ENCODE data around the gene DOCK10.

Gene DOCK10

DNA sequence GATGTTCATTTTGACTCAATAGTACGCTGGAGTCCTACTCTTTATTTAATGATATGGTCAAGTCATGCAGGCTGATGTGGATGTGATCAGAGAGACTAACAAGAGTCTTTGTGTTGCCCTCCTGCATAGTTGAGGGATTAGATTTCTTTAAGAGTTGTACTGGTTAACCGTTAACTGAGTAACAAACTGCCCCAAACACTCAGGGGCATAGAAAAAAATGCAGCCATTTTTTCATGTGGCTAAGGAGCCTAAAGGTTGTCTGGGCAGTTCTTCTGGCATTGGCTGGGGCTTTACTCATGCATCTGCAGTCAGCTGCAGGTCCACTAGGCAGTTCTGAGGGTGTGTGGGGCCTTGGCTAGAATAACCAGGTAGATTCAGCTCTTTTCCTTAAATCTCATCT lies 32.5 kb downstream of the DOCK10 start:
- no peak for DNase-seq

DNA sequence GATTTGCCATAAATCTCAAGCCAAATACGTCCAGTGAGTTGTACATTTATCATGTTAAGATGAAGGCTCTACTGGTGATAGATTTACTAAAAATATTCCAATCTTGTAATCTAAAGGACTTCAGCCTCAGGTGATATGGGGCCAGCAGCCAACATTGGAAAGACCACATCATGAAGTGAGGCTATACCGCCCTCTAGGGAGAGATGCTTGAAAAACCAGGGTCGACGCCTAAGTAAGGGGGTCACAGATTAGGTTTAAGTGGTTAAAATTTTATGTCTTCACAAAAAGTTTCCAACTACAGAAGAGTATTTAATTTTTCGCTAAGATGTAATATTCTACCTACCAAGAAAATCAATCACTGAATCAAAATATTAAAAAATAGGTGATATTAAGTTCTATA lies 33.3 kb downstream of the DOCK10 start:
- DNase-seq: peak in 1 of 2 experiments; percentile 38

DNA sequence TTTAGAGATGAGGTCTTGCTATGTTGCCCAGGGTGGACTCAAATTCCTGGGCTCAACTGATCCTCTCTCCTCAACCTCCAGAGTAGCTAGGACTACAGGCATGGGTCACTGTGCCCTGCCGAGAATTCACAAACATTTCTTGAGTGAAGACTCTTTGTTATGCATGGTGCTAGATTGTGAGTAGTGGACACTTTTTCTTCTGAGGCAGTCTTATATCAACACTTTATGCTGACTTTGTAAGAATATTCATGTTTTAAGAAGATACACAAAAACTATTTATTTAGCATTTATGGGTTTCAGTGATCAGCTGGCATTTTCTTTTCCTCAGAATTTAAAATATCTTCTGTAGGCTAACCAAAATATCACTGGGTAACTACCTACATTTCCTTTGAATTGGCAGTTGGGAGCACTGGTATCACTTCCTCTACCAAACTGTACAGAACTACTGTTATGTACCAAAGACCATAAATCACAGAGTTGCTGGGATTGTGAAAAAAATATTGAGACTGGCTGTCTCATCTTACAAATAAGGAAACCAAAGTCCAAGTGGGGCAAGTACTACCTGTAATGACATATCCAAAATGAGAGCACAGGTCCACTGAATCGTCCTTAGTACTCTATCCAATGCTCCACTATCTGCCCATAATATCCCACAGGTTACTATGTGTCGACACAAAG lies 34.0 kb downstream of the DOCK10 start:
- DNase-seq: no peak

DNA sequence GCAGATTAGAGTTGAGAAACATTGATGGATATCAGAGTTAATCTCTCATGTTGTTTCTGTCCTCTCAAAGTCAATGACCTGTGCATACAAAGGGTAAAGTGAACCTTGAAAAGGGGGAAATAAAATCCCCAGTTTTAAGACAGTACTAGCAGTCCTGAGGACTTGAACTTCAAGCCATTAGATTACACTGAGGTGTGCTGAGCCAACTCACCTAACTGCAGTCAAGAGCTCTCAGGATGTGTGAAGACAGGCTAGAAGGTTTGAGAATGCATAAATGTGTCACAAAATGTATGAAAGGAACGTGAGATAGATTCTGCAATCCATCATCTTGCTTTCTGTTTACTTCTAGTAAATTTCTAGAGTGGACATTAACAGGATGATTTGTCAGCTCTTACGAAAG lies 35.5 kb downstream of the DOCK10 start:
- no peak for DNase-seq

DNA sequence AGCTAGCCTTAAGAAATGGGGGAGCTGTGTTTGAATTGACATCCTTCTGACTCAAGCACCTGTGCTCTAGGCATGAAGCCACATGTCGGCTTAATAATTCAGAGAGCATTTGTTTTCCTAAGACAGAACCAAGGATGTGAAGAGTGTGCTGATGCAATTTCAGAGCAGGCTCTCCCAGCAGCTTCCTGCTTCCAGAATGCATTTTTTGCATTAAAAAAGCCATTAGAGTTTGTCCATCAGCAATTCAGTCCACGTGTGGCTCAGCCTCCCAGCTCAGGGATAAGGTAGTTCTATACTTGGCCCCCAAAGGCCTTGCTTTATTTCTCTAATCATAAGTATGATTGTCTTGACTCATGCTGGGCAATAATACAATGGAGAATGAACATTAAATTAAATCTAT lies 37.7 kb downstream of the DOCK10 start:
- no peak for DNase-seq

DNA sequence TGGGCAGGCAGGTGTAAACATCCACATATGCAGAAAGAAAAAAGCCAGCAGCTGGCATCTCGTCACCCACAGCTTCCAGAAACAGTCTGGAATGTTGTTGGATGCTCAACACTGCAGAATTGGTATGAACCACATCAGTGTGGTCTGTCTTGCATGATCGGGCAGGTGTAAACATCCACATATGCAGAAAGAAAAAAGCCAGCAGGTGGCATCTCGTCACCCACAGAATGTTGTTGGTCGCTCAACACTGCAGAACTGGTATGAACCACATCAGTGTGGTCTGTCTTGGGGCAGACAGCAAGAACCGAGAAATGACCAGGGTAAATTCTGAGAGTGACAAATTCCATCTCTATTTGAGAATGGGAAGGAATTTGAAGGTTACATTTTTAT lies 39.6 kb downstream of the DOCK10 start:
- DNase-seq: peak in 1 of 2 experiments; percentile 27

DNA sequence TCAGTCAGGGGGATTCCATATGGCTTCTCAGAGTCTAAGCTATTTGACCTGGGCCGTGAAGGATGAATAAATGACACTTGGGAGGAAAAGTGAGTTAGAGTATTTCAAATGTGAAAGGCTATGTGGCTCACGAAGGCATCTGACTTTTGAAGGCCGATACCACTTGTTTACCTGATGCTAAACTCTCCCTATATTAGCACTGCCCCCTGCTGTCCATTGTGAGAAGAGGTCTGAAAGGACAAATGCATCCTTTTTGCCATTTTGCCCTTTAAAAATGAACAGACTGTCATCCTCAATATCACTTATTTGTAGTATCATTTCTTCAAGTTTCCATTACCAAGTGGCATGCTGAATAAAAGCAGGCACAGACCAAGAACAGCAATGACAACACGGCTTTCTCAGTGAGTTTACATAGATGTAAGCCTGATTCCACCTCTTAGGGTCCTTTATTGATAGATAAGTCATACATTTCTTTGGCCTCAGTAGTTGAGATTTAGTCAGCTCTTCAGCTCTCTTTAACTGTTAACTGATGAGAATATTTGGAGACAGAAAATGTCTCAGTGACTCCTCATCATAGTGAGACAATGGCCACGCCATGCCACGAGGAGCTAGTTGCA lies 40.1 kb downstream of the DOCK10 start:
- peak; percentile 54 to 66 for DNase-seq

DNA sequence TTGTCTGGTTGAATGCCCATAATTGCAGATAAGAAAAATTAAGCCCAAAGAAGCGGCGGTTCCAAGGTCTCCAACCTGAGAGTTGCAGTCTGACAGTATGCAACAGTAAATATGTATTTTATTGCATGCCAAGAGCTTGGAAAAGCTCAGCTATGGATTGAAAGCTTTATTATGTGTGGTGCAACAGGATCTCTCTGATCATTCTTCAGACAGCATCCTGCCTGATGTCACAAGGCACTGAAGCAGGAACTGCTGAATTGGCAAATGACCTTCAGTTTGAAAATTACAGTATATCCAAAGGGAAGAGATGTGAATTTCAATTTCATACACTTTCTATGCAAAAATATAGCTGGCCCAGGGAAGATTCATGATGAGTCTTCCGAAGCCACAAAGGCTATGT lies 42.5 kb downstream of the DOCK10 start:
- no peak for DNase-seq

DNA sequence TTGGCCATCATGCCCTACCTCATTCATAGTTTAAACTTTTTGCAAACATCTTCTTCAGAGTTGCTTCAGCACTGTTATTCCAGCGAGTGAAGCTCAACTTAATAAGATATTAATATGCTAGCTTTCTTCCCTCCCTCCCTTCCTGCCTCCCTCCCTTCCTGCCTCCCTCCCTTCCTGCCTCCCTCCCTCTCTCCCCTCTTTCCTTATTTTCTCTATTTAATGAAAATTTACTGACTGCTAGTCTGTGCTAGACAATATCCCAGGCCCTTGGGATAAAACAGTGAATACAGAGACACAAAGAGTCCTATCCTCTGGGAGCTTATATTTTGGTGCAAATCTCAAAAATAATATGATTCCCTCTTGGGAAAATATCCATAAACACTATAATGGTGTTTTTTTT lies 42.9 kb downstream of the DOCK10 start:
- DNase-seq: no peak

DNA sequence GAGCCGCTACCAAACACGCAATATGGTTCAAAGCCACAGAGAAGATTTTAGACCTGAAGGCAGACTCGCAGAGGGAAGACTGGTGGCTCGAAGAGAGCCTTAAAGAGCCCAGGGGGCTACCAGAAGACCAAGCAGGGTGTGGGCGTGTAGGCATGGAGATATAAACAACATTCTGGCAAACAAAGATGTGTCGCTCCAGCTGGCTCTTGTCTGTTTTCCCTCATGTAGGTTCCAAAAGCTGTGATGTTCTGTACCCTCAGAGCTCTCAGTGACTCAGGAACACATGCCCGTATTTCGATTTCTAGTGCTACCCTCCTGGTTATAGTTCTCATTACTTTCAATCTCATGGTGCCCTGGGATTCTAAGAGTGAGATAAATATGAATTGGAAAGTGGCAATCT lies 44.5 kb downstream of the DOCK10 start:
- DNase-seq: no peak

DNA sequence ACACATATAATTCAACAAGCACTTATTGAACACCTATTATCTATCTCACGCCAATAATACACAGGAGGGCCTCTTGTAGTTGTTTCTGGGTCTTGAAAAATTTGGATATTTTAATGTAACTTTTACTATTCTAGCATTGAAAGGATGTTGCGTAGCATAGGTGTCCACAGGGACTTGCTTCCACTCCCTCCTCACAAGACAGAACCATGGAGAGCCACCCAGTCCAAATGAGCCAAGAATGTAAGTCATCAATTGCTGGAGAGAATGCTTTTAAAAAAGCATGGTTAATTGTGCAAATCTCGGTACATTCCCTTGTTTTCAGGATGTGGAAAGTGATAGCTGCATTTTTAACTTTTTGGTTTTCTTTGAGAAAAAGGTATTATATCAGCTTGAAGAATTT lies 46.8 kb downstream of the DOCK10 start:
- DNase-seq: no peak

DNA sequence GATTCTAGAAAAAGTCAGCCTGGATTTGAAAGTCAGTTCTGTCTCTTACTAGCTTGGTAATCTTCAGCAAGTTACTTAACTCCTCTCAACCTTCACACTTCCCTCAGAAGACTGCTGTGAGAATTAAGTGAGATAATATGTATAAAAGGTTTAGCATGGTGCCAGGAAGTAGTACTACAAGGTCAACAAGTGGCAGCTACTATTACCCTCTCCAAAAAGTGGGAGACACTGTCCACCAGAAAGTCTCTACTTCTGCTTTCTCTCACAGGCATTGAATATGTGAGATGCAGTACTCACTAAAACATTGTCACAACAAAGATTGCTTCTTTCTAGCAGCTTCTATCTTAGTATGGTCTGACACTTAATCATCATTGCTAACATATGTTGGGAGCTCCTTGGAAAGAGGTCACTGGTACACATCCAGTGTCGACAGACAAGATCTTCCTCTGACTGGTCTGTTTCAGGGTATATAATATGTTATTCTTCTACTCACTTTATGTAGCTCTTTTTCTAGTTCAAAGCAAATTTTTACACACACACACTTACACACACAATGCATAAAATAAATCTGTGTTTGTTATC lies 47.9 kb downstream of the DOCK10 start:
- no peak for DNase-seq

DNA sequence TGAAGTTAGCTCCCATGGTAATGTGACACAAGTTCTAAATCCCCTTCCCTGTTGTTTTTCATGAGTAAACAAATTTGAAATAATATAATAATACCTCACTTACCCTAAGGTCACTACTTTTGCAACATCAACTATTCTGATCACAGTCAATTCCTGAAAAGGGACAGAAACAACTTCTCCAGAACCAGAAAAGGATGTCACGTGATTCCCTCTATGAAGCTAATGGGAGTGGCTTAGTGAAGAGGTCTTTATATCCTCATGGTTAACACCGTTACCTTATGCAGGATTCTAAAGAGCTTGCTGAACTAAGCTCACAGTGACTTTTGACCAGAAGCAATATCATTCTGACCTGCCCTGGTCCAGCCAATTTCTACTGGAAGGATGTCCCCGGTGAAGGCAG lies 51.6 kb downstream of the DOCK10 start:
- no peak for DNase-seq

DNA sequence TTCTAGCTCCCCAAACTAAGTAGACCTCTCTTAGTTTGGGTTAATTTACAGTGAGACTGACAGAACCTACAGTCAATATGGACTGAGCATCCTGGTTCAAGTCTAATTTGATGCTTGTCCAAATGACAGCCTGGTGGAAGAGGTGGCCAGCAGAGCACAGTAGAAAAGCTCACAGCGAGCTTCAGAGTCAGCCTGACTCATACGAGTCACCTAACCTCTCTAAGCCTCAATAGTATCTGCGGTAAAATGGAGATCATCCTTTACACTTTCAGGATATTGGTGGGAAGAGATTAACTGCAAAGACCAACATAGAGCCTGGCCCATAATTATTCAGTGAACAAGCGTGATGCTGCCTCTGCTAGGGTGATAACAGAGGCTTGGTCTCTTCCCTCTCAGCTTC lies 54.5 kb downstream of the DOCK10 start:
- DNase-seq: no peak

DNA sequence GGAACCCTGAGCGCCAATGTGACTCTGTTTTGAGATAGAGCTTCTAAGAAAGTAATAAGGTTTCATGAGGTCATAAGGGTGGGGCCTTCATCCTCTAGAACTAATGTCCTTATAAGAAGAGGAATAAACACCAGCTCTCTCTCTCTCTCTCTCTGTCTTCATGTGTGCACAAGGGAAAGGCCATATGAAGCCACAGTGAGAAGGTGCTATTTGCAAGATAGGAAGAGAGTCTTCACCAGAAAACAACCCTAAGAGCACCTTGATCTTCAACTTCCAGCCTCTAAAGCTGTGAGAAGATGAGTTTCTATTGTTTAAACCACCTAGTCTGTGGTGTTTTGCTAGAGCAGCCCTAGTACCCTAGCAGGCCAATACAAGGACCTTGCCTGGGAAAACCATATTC lies 55.8 kb downstream of the DOCK10 start:
- DNase-seq: no peak

DNA sequence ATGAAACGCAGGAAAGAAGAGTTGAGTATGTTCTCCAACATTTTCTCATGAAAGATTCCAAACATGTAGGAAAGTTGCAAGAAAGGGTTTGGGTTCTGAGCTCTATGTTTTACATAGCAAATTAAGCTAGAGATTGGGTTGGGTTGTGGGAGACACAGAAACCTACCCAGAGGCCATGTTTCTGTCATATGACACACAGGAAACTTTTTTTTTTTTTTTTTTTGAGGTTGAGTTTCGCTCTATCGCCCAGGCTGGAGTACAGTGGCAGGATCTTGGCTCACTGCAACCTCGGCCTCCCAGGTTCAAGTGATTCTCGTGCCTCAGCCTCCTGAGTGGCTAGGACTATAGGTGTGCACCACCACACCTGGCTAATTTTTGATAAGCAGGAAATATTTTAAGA lies 57.6 kb downstream of the DOCK10 start:
- no peak for DNase-seq

DNA sequence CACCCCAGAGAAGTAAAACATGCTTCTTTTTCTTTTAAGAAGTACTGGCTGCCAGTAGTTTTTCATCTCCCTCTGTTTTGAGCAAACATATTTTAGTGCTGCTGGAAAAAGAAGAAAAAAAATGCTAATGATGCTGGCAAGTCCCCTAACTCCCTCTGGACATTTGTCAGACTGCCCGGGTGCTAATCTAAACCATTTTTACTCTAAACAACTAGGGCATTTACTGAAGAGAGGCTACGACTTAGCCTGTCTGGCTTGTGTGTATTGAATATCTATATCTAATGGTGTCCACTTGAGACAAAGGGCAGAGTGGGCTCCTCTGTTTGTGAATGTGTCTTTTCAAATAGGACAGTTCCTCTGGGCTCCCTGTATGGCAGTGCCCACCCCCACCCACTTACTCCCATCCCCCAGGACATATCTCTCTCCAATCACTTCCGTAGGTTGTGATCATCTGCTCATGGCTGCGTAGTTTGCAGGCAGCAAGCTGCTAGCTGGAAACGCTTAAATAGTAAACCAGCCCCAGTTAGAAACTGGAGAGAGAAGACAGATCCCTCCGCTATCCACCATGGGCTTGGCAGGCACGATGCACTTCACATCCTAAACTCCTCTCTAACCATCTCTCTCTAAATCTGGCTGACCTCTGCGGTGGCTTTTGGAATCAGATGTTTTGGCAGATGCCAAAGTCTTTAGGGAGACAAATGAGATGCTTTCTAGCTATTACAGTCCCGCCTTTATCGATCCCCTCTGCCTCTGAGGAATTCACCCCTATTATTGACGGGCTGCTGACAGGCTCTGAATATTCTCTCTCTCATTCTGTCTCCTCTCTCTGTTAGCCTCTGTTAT lies 58.3 kb downstream of the DOCK10 start:
- DNase-seq: no peak

DNA sequence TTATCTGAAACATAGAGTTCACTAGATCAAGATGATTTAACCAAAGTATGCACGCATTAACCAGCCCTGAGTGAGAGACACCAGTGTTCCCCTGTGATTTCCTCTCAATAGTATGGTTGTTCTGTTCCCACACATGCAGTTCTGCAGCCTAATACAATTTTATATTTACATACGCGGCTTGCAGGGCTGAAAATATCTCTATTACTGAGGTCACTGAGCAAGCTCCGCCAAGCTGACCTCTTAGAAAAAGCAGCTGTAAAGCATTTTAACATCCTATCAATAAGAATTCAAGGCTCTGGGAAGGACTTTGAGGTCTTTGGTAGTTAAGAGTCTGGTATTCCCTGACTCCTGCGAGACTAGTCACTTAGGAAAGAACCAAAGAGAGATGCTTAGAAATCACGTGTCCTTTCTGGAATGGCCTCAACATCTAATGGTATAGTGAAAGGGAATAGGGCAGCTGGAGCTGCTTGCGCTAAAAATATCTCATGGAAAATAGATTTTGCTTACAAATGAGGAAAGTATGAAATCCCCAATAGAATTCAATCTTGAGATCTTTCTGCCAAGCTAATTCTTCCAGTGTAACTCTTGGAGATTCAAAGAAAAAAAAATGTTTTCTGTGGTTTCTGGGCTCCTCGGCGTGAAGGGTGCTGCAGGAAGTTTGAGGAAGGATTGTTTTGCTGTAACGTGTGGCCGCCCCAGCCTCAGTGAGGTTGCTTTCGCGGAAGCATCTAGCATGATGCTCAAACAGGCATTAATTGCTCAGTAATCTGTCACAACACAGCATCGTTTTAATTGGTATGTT lies 59.2 kb downstream of the DOCK10 start:
- DNase-seq: no peak

DNA sequence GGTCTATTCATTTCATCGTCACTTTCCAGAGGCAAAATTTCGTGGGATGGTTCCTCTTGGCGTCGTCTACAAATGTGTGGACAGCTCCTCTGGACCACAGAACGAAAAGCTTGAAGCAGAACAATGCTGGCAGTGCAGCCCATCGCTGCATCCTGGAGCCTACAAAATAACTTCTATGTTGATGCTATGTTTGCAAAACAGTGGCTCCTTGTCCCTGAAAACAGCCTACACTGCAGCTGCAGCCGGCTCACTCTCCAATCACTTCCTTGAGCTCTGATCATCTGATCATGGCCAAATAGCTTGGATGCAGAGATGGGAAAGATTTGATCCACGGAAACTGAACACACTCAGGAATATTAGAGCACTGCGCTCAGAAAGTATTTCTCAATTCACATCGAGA lies 60.0 kb downstream of the DOCK10 start:
- no peak for DNase-seq

DNA sequence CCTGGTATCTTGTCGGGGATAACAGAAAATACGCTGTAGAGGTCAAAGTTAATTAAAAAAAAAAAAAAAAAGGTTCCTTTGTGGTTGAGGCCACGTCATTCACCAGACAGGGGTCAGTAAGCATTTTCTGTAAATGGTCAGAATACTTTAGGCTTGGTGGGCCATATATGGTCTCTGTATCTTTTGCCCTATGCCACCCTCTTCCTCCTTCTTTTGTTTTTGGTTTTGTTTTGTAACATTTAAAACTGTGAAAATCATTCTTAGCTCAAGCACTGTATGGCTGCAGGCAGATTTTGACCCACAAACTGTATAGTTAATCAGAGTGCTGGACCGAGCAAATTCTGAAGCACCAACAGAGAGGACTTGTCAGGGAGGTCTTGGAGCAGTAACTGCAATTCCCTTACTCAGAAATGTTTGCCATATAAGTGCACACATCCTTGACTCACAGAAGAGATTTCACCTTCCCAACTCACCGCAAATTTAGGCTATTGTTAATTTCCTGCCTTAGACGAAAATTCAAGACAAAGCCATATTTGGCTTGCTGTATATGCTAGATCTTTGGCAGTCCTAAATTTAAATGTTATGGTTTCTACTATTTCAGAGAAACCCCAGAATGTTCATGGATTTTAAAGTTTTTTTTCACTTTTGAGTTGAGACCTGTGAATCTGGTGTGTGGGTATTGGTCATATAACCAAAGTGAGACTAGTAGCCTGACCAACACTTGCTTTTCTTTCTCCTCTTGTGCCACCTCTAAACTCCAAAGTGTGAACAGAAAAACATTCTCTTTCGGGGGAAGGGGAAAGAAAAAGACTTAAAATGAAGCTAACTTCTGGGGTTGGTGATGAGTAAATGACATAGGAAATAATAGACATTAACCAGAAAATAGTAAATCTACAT lies 65.4 kb downstream of the DOCK10 start:
- no peak for DNase-seq

DNA sequence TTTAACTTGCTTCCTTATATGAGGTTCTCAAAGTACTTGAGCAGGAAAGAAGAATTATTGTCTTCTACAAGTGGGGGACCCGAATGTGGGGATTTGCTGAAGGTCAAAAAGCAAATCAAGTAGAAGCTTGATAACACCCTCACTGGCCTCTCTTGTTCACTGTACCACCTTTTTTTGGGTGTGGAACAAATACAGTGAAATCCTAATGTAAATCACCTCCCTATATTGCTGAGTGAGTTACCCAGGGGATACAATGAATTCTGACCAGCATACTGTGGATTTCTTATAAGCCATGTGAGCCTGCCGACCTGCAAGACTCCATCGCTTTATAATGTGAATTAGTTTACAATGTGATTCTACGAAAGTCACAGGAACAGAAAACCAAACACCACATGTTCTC lies 66.5 kb downstream of the DOCK10 start:
- peak in 1 of 2 experiments; percentile 19 for DNase-seq
